Coronary artery (tissue), 2 donors: ENCODE results near the gene PCDH9.

Source experiments
- DNase-seq: peaks from one replicate; pipeline ENCODE4 v3.0.0-alpha.2; 2017; ENCODE audit warnings: low spot score
- H3K27ac ChIP-seq, 2 donors: fragments of 200-600 bp; sonication (generic); one replicate each; pipeline ENCODE4 v1.5.1; 2016 to 2019
- H3K4me3 ChIP-seq: fragments of 200-600 bp; sonication (generic); 2 replicates; pipeline ENCODE4 v1.5.1; 2016; ENCODE audit warnings: mild to moderate bottlenecking, moderate library complexity
- TF ChIP-seq, protein P1 (sequence below): fragments of 200-600 bp; sonication (generic); IDR thresholded peaks from one replicate; pipeline ENCODE4 v1.5.1; 2019; ENCODE audit warnings: antibody characterized with exemption

PCDH9 gene

DNA sequence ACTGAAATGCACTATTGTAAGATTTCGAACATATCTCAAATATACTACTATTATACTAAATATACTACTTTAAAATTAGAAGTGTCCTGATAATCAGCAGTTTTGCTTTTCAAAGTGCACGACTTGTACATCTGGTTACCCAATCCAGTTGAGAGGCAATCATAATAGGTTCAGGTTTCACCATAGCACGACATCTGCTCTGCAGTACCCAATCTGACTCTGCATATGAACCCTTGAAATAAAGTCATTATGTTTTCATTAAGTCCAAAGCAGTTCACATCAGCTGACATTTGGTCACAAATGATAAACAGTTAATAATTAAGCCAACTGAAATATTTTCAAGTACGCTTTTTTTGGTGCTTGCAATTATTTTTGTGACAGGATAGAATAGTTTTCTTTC, 90.6 kb downstream of the PCDH9 start:
- DNase-seq, result no peak
- Histone ChIP-seq H3K4me3 (no peak overlapping the region), H3K27ac (no peak overlapping the region)
- TF ChIP-seq, protein P1, sequence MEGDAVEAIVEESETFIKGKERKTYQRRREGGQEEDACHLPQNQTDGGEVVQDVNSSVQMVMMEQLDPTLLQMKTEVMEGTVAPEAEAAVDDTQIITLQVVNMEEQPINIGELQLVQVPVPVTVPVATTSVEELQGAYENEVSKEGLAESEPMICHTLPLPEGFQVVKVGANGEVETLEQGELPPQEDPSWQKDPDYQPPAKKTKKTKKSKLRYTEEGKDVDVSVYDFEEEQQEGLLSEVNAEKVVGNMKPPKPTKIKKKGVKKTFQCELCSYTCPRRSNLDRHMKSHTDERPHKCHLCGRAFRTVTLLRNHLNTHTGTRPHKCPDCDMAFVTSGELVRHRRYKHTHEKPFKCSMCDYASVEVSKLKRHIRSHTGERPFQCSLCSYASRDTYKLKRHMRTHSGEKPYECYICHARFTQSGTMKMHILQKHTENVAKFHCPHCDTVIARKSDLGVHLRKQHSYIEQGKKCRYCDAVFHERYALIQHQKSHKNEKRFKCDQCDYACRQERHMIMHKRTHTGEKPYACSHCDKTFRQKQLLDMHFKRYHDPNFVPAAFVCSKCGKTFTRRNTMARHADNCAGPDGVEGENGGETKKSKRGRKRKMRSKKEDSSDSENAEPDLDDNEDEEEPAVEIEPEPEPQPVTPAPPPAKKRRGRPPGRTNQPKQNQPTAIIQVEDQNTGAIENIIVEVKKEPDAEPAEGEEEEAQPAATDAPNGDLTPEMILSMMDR, result no peak

DNA sequence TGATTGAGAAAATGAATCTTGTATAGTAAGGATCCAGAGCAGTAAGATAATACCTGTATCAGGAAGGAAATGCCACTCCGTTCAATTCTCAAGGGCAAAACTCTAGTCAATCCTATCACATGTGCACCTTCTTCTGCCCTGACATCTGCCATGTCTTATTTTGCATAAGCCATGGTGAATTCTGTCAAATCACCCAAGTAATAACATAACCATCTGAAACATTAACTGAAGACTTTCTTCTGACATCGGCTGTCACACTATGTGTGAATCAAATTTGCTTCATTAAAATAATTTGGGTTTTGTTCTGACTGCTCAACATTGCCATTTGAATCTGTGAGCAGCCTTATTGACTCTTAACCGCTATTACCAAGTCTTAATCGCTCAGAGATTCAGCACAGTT, 91.2 kb downstream of the PCDH9 start:
- no peak for DNase-seq
- H3K4me3 ChIP-seq, result no peak overlapping the region
- TF ChIP-seq, protein P1, result no peak
- H3K27ac ChIP-seq, result no peak overlapping the region

DNA sequence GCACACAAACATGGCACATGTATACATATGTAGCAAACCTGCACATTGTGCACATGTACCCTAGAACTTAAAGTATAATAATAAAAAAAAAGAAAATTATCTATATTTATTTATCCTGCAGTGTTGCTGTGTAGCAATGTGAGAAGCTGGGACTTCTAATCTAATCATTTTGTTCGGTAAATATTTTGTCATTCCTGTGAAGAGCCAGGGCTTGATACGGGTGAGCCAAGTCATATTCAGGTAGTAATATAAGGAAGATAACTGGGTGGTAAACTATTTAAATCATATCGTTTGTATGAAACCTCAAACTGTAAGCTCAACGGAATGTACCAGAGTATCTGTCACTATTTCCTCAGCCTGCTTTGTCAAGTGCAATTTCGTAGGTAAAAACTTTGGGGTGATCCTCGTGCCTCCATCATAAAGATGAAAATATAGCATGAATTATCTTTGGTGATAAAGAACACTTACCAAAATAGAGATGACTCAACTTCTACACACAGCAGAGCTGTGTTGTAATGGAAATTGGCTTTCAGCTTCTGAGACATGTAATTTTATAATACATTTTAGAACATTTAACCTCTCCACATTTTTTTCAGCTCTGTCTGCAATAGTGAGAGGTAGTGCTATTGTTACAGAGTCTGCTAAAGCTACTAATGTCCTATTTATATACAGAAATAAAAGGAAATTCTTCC, 92.9 kb downstream of the PCDH9 start:
- no peak overlapping the region for H3K27ac ChIP-seq
- TF ChIP-seq, protein P1, result no peak
- no peak for DNase-seq
- H3K4me3 ChIP-seq, result no peak overlapping the region

DNA sequence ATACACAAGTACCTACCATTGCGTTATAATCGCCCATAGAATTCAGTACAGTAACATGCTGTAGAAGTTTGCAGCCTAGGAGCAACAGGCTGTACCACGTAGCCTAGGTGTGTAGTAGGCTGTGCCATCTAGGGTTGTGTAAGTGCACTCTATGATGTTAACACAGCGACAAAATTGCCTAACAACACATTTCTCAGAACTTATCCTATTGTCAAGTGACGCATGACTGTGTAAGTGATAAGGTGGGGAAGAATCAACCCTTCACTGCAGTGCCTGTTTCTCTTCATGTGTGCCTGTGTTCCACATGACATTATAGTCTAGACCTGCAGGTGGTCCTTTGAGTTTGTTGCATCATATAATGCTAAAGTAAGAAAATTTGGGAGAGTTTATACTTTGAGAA, 94.0 kb downstream of the PCDH9 start:
- TF ChIP-seq, protein P1, result no peak
- no peak for DNase-seq
- H3K4me3 ChIP-seq, result no peak overlapping the region
- no peak overlapping the region for H3K27ac ChIP-seq

DNA sequence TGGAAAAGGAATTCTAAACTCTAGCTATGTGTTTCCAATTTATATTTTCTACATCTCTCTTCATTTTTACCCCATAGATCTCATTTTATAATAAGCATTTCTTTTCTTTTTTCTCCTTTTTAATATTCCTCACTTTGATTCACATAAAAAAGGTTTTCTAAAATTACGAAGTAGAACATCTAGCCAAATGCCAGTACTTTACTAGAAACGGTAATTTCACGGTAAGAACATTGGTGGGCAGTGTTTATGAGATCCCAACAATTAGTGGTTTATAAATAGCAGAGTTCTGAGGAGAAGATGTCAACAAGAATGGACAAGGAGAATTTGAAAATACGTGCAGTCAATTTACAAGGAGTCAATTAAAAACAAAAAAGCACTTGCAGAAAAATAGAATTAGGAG, 94.8 kb downstream of the PCDH9 start:
- no peak for DNase-seq
- TF ChIP-seq, protein P1, result no peak
- no peak overlapping the region for H3K4me3 ChIP-seq
- H3K27ac ChIP-seq, result no peak overlapping the region

DNA sequence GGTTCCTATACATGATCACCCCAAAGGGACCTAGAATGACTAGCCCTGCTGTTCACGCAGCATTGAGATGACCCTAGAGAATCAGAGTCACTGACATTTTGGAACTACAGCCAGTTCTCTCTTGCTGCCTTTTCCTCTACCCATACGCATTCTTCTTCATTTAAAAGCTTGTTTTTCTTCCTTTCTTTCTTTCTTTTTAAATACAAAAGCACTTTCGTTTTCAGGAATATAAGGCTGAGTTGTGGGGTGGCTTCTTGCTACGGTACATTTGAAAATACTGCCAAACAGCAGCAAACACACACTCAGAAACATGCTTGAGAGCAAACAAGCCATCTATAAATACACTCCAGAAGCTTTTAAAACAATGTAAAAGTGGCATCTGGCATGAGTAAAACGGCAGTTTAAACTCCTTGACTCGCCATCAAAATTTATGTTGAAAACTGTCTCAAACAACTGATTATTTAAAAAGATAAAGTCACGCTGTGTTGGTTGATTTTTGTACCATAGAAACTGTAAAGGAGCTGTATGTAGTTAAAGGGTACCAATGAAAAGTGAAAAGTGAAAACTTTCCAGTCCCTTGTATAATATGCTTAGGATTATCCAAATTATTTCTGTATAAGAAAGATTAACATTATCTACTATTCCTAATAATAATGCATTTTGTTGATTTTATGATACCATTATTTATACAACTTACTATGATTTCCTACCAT, 95.6 kb downstream of the PCDH9 start:
- TF ChIP-seq, protein P1, result no peak
- Histone ChIP-seq H3K27ac (no peak overlapping the region), H3K4me3 (peak overlapping the region; percentile 57)
- DNase-seq, result no peak

DNA sequence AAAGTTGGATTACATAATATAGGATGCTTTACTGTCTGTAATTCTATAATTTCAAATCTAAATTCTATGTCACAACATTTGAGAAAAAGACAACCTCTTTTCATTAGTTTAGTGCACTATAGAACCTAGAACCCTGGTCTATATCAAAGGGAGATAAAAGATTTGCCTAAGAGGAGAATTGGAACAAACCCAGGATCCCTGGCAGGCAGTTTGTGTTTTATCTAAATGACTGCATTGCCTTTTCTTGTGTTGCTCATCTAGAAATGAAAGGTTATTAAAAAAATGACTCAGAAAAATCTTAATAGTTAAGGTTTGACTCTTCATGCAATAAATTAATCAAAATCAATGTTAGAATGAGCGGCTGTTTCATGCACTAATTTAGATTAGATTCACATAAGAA, 96.7 kb downstream of the PCDH9 start:
- no peak for DNase-seq
- TF ChIP-seq, protein P1, result no peak
- Histone ChIP-seq H3K4me3 (no peak overlapping the region), H3K27ac (no peak overlapping the region)
